Right cardiac atrium (tissue), 5 donors: Measurements from ENCODE around the gene PTAFR. TPM values are rescaled to one million over a fixed set of nuclear protein-coding genes. Genes with fewer than 3 reads are reported as not detected.

Experiments used
- polyA plus RNA-seq: library from polyadenylated mRNA; stranded (reverse); fragments of 200-250 nt; gene quantifications from one replicate; pipeline ENCODE4 v1.2.3, GENCODE V29; 2013
- total RNA-seq, 4 donors: library from RNA; stranded (reverse); fragmentation: NEBNext Ultra II Directional; extraction: Animal tissue kit (Norgen Biotek cat#: 25700); gene quantifications; one replicate each; pipeline ENCODE4 v1.2.1, GENCODE V29; 2021
- donor health status: healthy with polysubstance abuse.
- donor health status: DM: no; HTN: yes; CAD: no.
- donor health status: DM: no; HTN: no; CAD: no.
- donor health status: DM: no; HTN: yes; CAD: no; lungs with severe emphysema.
- donor health status: DM: yes; HTN: yes; CAD: no.

The PTAFR gene
- total and polyA plus RNA-seq, 5 donors, result 0.52 to 3.6 (median 2.6) TPM

Other genes starting within 250 kb of the PTAFR start
- gene SMPDL3B, start 241.7 kb downstream of the PTAFR start, total RNA-seq, result 1 to 10 TPM in 1 of 4 donors, under 1 TPM in 3; 0.31 to 2.1 (median 0.40) TPM
- 0.11 TPM for gene SMPDL3B, start 241.7 kb downstream of the PTAFR start, polyA plus RNA-seq
- 1 to 10 TPM; 5.3 to 6.9 (median 6.1) TPM for gene XKR8, start 216.7 kb downstream of the PTAFR start, total RNA-seq
- gene XKR8, start 216.7 kb downstream of the PTAFR start, polyA plus RNA-seq, result 5.5 TPM
- gene EYA3, start 88.1 kb downstream of the PTAFR start, total RNA-seq, result 10 to 100 TPM; 17.4 to 22.7 (median 19.5) TPM
- gene EYA3, start 88.1 kb downstream of the PTAFR start, polyA plus RNA-seq, result 5.8 TPM
- gene DNAJC8, start 56.3 kb upstream of the PTAFR start, total RNA-seq, result 10 to 100 TPM; 63.4 to 71.6 (median 64.1) TPM
- gene DNAJC8, start 56.3 kb upstream of the PTAFR start, polyA plus RNA-seq, result 78.3 TPM
- 100 to 1,000 TPM; 244 to 514 (median 404) TPM for gene ATP5IF1, start 59.4 kb upstream of the PTAFR start, total RNA-seq
- gene ATP5IF1, start 59.4 kb upstream of the PTAFR start, polyA plus RNA-seq, result 1,557 TPM
- 1 to 10 TPM; 3.4 to 3.8 (median 3.6) TPM for gene SESN2, start 82.8 kb upstream of the PTAFR start, total RNA-seq
- 3.1 TPM for gene SESN2, start 82.8 kb upstream of the PTAFR start, polyA plus RNA-seq
- gene MED18, start 152.3 kb upstream of the PTAFR start, total RNA-seq, result 10 to 100 TPM in 3 of 4 donors, 1 to 10 TPM in 1; 8.1 to 12.5 (median 11.2) TPM
- gene MED18, start 152.3 kb upstream of the PTAFR start, polyA plus RNA-seq, result 11.9 TPM
- 10 to 100 TPM; 18.6 to 27.4 (median 22.4) TPM for gene PHACTR4, start 193.1 kb upstream of the PTAFR start, total RNA-seq
- 15.9 TPM for gene PHACTR4, start 193.1 kb upstream of the PTAFR start, polyA plus RNA-seq